Right kidney (tissue), 1 donor: ENCODE results near the gene GALR2.
A peak's percentile ranks its signal among the peaks of the same experiment; 100 is the strongest.
"Not testable (repeated sequence)": the region's sequence is repeated elsewhere in the genome, so short reads cannot be mapped to it uniquely, and the experiment has no call there.

Experiments
- DNase-seq: peaks from one replicate; pipeline ENCODE4 v3.0.0-alpha.2; 2016

Gene GALR2

DNA sequence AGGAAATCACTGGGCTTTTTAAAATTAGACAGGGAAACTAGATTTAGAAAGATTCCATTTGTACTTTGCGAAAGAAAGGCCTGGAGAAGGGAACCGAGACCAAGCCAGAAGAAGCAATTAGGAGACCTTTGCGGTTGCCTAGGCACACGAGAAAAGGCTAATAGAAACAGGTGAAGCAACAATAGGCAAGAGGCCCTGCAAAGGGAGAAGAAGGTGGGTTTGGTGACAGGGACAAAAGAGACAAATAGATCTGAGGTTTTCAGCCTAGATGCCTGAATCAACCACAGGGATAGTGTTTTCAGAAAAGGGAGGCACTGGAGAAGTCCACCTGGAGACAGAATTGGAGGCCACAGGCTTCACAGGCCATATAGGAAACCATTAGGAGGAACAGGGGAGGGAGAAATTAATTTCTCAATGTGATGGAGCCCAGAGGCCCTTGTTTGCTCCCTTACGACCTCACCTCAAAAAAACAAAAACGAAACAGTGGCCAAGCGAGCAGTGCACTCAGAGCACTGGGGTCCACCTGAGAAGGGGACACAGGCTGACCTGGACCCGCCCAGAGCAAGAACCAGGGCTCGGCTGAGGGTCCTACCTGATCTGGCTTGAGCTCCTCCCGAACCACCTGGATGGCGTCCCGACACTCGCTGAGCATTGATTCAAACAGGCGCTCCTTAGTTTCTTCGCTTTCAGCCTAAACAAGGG lies 24.6 kb upstream of the GALR2 start:
- no peak for DNase-seq

DNA sequence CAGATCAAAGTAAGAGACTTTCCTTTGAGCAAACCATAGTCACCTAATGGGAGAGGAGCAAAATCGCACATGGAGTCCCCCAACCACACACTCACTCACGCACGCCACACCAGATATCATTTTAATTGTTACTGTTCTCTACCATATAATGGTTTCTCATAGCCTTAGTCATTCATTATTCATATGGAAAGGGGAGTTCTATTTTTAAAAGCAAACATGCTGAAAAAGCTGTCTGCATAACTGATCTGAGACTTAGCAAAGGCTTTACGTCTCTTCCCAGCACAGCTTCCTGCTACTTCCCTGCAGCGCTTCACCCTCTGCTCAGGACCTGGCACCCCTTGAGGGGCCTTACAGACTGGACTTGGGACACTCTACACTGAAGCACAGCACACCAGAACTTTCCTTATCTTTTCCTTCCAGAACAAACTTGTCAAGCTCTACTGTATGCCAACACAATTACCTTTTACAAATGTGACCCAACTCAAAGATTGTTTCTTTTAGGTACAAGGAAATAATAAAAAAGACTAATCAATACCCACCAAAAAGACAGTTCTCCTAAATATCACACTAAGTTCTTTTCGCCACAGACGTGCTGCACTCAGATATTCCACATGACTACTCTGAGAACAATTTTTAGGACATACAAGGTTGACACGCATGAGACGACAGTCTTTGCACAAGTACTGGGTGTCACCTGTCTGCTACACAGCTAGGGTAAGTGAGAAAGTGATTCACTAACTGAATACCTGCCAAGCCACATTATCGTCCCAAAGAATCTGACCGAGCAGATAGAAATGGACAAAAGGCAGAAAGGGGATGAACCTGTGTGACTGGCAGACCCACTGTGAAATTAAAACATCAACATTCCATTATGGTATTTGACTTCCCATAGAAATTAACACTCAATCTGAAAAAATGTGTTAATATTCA lies 23.8 kb upstream of the GALR2 start:
- DNase-seq = no peak

DNA sequence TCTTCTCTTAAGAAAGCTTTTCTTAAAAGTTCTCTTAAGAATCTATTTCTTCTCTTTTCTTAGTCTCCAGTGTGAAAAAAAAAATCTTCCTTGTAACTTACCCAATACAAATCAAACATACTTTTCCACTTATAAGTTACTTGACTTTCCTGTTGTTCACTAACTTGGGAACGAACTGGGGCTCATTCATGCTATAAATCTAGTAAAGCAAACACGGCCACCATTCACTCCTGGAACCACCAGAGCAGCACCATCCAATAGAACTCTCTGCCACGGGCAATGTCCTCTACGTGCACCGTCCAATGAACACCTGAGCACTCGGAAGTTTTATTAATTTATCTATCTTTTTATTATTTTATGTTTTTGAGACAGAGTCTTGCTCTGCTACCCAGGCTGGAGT lies 23.0 kb upstream of the GALR2 start:
- DNase-seq = no peak

DNA sequence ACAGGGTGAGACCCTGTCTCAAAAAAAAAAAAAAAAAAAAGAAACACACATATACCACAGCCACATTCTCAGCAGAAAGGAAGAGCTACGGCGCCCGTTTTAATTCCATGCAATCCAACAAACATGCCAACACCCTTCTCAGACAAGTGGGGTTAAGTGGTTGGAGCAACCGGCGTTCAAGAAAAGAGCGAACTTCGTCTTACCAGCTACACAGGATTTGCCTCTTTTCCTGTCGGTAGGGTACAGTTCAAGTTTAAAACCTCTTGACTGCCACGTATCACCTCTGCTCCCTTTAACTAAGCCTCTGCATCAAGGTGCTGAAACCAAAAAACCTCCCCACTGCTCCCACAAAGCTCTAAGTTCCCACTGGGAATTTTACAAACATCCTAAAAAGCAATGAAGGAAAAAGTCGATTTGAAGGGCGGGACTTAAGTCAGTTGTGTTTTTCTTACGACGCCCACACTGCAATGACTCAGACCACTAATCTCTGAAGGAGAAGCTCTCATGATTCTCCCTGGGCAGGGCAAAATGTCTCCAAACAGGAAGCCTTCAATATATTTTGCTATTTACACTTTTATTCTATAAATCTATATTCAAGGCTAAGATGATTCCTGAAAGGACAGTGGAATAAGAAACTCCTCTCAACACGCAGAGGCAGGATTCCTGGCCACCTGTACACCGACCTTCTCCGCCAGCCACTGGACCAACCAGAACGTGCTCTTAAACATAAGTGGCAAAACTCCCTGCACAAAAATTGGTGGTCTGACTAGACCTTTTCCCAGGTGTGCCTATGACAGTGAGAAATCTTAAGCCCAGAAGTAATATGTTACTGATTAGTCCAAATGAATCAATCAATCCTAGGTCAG lies 21.1 kb upstream of the GALR2 start:
- no peak for DNase-seq

DNA sequence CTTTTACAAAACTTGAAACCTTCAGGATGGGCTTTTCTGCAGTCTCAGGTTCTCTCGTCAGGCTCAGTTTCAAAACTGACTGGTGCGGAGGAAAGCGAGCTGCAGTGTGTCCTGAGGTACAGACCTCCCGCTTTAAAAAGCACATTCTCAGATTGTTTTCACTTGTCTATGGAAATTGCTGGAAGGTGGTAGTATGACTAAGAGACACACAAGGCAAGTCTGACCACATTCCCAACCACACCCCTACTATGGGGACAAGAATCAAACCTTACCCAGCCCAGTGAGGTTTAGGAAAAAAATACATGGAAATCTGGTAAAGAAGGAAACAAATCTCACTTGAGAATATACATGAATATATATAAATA lies 20.5 kb upstream of the GALR2 start:
- DNase-seq = no peak

DNA sequence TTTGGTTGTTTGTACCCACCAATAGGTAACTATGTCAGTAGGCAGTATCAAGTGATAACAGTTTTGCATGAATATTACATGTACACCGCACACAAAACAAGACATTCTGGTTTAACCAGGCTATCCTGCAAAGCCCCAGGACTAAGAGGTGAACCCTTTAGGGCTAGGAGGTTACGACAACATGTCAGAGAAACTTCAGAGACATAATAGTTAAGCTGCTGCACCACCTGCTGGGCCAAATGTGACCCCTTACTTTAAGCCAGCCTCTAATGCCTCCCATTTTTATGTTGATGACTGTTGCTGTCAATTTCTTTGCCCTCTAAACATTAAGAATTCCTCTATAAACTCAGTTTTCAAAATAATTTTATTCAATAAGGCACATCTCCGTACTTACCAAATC lies 17.7 kb upstream of the GALR2 start:
- DNase-seq = no peak

DNA sequence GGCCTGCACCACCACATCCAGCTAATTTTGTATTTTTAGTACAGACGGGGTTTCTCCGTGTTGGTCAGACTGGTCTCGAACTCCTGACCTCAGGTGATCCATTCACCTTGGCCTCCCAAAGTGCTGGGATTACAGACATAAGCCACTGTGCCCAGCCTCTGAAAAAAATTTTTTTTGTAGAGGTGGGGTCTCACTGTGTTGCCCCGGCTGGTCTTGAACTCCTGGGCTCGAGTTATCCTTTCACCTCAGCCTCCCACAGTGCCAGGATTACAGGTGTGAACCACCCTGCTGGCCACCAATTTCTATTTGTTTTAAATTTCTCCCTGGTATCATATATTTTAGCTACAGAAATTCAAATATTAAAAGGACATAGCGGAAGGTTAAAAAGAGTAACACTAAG lies 16.3 kb upstream of the GALR2 start:
- not testable (repeated sequence) for DNase-seq

DNA sequence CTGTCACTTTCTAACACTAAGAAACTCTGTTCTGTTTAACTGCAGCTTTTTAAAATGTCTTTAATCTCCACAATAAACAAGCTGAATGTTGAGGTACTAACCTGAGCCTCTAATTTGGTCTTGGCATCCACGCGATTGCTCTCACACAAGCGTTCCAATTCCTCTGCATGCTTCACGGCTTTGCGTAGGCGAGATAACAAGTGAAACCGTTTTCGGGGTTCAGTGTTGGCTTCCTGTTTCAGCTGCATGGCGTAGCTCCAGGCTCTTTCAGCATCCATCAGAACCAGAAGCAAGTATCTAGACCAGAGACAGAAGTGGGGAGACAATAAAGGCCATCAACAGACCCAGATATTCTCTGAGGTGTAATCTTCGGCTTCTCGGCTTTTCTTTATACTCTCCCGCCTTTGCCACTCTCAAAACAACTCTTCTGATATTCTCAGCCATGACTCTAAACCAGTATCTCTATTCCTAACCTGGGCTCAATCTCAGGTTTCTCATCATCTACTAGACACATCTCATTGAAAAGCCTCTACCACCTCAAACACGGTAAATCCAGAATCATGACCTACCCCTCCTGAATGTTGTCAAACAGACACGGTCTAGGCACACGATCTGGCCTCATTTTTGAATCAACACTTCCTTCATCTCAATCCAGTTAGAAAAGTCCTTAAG lies 10.6 kb upstream of the GALR2 start:
- no peak for DNase-seq

DNA sequence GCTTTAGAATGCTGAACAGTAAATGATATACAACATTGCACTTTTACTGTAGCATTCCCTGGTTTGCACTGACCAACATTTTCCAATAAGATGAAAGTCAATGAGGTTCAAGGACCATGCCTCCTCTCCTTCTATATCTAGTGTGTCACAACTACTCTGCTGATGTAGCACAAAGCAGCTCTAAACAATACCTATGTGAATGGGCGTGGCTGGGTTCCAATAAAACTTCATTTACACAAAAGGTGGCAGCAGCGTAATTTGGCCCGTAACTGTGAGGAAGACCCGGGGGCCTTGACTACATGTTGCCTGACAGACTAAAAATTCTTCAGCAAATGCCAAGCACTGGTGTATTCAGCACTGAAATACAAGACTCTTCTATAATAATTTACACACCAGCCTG lies 8.8 kb upstream of the GALR2 start:
- no peak for DNase-seq

DNA sequence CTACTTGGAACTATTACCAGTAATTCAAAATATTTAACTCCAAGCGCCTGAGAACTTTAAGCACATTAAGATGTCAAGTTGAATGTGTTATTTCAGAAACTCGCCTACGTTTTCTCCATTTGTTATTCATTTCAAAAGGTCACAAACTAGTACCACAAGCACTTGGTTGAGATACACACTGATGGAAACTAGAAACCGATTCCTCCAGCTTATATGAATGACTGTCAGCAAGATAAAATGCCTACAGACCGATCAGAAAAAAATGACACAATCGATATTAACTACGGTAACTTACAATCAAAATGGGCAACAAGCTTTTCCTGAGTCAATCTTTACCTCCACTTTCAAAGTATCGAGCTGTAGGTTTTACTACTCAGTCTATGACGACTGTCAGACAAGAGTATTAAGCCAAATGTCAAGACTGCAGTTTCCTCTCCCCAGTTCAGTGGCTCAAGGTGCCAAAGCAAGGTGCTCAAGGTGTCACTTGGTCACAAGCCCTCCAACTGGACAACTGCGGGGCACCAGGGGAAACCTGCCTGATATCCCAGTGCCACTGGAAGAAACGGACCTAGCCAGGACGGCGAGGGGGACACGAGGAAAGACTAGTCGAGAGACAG lies 2.9 kb upstream of the GALR2 start:
- no peak for DNase-seq

DNA sequence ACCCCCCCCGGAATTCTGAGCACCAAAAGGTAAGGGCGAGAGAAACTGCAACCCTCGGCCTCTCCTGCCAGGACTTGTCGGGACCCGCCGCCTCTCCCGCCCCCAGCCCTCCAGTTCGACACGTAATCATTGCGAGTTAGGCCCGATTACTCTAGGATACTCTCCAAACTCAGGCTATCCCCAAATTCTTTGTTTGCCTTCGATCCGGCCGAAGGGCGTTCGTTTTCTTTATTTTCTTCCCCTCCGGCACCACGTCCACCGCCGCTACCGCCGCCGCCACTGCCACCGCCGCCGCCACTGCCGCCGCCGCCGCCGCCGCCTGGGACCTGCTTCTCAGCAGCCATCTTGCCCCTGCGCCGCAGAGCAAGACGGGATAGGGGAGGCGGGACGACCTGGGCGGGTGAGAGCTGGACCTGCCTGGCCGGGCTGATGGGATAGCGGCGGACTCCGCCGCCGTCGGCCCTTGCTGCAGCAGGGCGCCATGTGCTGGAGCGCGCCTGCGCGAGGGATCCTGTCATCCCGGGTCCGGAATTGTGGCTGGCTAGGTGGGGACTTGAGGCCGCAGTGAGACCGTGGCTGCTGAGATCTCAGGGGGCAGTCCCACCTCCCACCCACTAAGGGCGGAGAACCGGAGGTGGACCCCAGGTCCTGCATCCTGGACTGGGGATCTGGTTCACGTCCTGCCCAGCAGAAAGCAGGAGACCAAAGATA lies 2.3 kb upstream of the GALR2 start, which contains the start of gene SRP68:
TSS of gene SRP68 (minus strand) at position 370 of the 711 bp plus-strand sequence. CDS start at position 344, 26 bp downstream.
- peak; percentile 81 for DNase-seq

DNA sequence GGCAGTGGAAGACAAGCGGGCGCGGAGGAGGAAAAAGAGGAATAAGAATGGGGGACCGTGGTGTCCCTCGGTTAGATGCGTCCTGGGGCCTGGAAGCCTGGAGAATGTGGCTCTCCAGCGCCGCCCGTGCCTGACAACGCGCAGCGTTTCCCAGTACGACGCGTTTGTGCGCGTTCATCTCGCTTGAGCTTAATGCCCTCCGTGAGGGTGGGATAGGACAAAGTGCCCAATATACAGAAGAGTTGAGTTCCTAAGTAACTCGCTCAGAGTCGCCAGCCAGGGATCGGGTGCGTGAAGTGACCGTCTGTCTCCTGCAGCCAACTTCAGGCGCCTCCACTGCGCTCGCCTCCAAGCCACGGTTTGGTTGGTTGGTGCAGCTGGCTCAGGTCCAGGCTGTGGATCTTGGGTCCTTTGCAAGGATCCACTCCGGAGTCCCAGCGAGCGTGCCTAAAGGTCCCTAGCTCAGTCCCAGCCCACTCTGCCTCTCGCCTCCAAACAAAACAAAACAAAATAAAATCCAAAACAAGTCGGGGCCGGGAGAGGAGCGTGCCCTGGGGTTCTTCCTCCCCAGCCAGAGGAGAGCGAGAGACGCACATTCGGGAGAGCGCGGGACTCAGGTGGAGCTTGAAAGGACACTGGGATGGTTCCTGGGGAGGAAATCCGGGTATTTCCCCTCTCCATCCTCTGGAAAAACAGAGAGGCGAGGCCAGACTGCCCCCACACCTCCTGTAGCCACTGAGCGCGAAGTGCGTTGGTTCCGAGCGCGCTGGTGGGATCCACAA lies 974 bp downstream of the GALR2 start:
- DNase-seq = peak; percentile 66

DNA sequence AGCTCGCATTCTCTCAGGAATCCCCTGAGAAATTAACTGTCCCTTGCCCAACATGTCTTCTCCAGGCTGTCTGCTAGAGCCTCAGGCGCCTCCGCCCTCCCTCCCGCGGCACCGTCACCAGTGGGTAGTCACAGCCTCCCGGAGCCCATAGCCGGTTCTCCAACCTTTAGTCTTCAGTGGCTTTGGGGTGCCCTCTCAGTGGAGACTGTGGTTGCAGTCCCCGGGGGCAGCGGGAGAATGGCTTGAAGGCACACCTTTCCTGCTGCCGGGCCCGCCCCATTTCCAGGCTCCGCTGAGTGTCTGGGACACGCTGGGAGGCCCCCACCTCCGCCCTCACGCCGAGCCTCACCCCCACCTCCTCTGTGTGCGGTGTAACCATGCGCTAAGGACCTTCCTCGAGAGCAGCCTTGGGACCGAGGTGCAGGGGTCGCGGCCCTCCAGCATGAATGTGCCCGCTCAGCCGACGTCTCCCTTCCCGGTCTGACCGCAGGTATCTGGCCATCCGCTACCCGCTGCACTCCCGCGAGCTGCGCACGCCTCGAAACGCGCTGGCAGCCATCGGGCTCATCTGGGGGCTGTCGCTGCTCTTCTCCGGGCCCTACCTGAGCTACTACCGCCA lies 1.7 kb downstream of the GALR2 start:
- peak; percentile 58 for DNase-seq

DNA sequence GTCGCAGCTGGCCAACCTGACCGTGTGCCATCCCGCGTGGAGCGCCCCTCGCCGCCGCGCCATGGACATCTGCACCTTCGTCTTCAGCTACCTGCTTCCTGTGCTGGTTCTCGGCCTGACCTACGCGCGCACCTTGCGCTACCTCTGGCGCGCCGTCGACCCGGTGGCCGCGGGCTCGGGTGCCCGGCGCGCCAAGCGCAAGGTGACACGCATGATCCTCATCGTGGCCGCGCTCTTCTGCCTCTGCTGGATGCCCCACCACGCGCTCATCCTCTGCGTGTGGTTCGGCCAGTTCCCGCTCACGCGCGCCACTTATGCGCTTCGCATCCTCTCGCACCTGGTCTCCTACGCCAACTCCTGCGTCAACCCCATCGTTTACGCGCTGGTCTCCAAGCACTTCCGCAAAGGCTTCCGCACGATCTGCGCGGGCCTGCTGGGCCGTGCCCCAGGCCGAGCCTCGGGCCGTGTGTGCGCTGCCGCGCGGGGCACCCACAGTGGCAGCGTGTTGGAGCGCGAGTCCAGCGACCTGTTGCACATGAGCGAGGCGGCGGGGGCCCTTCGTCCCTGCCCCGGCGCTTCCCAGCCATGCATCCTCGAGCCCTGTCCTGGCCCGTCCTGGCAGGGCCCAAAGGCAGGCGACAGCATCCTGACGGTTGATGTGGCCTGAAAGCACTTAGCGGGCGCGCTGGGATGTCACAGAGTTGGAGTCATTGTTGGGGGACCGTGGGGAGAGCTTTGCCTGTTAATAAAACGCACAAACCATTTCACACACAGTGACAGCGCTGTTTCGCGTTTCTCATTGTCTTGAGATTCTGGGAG lies 2.4 kb downstream of the GALR2 start:
- peak; percentile 56 for DNase-seq

DNA sequence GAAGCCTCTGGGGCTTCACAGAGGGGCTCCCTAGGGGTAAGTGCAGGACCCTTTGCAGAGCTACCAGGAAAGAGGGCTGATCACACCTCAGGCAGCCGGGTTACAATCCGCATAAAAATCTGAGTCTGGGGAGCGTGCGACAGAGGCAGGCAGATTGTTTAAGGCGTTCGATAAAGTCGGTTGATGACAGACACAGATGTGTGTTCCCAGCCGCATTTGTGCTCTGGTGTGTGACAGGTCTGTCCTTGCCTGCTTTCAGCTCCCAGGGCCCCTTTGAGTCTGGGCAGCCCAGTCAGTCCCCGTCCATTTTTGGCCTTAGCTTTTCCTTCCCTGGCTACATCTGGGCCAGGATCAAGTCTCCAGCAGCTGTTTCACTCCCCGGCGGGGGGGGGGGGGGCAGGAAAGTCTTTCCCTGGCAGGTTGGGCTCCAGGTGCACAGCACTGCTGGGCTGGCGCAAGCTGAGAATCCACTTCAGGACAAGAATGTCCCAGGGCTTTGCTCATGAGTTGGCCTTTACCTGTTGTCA lies 3.1 kb downstream of the GALR2 start:
- peak; percentile 27 for DNase-seq

DNA sequence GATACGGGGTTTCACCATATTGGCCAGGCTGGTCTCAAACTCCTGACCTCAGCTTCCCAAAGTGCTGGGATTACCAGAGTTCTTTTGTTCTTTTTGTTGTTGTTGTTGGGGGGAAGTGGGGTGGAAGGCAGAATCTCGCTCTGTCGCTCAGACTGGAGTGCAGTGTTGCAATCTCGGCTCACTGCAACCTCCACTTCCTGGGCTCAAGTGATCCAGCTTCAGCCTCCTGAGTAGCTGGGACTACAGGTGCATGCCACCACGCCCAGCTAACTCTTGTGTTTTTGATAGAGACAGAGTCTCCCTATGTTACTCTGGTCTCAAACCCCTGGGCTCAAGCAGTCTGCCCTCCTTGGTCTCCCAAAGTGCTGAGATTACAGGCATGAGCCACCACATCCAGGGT lies 3.8 kb downstream of the GALR2 start:
- DNase-seq = not testable (repeated sequence)

DNA sequence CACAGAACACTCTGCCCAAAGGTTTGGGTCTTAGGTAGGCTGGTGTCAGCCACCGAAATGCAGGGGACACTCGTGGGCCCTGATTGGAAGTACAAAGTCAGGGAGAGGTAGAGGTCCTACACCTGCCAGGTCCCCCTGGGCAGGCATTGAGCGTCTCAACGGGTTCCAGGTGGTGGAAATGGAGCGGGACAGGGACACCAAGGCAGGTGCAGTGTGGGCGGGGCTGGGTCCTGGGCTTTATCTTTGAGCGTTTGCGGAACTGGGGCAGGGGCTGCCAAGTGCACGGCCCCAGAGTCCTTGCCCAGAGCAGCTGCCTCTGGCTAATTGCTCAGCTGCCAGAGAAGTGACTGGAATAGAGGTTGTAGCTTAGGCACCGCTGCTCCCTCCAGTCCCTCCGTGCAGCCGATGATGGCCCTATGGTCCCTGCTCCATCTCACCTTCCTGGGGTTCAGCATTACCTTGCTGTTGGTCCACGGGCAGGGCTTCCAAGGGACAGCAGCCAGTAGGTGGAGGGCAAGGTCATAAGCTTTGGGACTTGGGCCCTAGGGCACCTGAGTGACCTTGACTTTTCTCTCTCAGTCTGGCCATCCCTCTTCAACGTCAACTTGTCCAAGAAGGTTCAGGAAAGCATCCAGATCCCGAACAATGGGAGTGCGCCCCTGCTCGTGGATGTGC lies 4.4 kb downstream of the GALR2 start, which contains the start of gene ZACN:
TSS of gene ZACN (plus strand) at position 323 of the 675 bp plus-strand sequence. CDS start at position 406, 83 bp downstream.
- no peak for DNase-seq

DNA sequence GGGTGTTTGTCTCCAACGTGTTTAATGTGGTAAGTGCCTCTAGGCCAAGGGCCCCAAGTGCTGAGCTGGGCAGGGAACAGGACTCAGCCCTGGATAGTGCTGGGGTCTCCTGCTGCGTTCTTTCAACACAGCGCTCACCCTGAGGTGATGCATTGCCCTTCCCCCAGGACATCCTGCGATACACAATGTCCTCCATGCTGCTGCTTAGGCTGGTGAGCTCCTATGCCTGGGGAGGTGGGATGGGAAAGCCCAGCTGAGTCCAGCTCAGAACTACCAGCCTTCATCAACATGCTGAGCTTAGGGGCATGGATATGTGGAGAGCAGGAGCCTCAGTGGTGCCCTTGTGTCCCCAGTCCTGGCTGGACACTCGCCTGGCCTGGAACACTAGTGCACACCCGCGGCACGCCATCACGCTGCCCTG lies 5.0 kb downstream of the GALR2 start:
- no peak for DNase-seq
